GM12874 (cell line): ENCODE results near the gene TPRG1L.

Source experiments
- CTCF ChIP-seq: IDR thresholded peaks from 2 replicates; pipeline ENCODE4 v1.5.1; 2011; ENCODE audit warnings: low read depth, mild to moderate bottlenecking, control low read depth, low read length, moderate library complexity; ENCODE audit not compliant: insufficient read depth

The TPRG1L gene

GRCh38 chr1:3580231-3580630 lies 44.6 kb upstream of the TPRG1L start:
- TF ChIP-seq CTCF = no peak

- TF ChIP-seq CTCF = no peak
Observed at GRCh38 chr1:3581296-3582036, 43.3 kb upstream of the TPRG1L start.

- no peak for TF ChIP-seq CTCF
Observed at GRCh38 chr1:3584915-3585314, 39.9 kb upstream of the TPRG1L start.

GRCh38 chr1:3585940-3586568 lies 38.8 kb upstream of the TPRG1L start:
- TF ChIP-seq CTCF = no peak

GRCh38 chr1:3586986-3587759 lies 37.6 kb upstream of the TPRG1L start:
- no peak for TF ChIP-seq CTCF

- TF ChIP-seq CTCF = no peak
Observed at GRCh38 chr1:3588395-3588794, 36.4 kb upstream of the TPRG1L start.

- no peak for TF ChIP-seq CTCF
Observed at GRCh38 chr1:3590139-3590763, 34.6 kb upstream of the TPRG1L start.
